ENCODE results near the gene CPNE8.

Gene CPNE8

GRCh38 chr12:38713294-38713693 is 192.1 kb downstream of the CPNE8 start:
- no peak for DNase-seq

GRCh38 chr12:38711054-38711453 is 194.3 kb downstream of the CPNE8 start:
- no peak for DNase-seq

- no peak for DNase-seq
These were observed 196.9 kb downstream of the CPNE8 start for GRCh38 chr12:38708466-38708865.

GRCh38 chr12:38707648-38708047 is 197.7 kb downstream of the CPNE8 start:
- no peak for DNase-seq

GRCh38 chr12:38697289-38697688 is 208.1 kb downstream of the CPNE8 start:
- DNase-seq, result no peak

DNA sequence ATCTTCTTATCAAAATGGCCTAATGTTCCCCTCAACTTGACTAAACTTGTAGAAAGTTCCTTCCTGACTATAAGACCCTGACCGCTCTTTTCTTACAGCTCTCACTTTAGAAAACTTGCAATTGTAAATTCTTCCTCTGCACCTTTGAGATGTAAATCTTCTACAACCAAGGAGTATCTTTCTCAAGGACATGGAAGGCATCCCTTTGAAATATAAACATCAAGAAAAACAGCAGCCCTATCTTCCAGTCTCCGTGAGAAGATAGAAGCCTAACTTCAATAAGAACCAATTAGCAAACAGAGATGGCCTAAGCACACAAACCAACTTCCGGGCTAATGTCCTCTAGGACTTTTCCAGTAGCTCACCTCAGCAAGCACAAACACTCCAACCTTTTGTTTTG is 210.3 kb downstream of the CPNE8 start:
- no peak for DNase-seq

GRCh38 chr12:38691164-38691563 is 214.2 kb downstream of the CPNE8 start:
- DNase-seq, result no peak

- DNase-seq, result no peak
These were observed 214.7 kb downstream of the CPNE8 start for GRCh38 chr12:38690646-38691045.

GRCh38 chr12:38689704-38690103 is 215.7 kb downstream of the CPNE8 start:
- no peak for DNase-seq

- no peak for DNase-seq
These were observed 216.2 kb downstream of the CPNE8 start for GRCh38 chr12:38689195-38689594.

- no peak for DNase-seq
These were observed 222.9 kb downstream of the CPNE8 start for GRCh38 chr12:38682521-38682920.

- no peak for DNase-seq
These were observed 235.9 kb downstream of the CPNE8 start for GRCh38 chr12:38669530-38669929.

DNA sequence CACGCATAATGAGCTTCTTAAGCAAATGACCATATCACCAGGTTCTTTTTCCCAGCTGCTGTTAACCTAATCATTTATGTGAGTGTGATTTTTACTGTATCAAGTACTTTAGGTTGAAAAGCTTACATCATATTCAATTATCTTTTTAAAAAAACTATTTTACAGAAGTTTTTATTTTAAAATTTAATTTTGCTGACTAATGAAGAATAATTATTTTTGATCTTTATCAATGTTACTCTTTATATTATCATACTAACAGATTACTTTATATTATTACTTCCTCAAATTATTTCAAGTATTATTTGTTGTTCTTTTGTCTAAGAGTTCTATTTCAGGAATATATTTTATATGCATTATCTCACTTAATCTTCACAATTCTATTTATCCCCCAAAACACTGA is 236.3 kb downstream of the CPNE8 start:
- no peak for DNase-seq

DNA sequence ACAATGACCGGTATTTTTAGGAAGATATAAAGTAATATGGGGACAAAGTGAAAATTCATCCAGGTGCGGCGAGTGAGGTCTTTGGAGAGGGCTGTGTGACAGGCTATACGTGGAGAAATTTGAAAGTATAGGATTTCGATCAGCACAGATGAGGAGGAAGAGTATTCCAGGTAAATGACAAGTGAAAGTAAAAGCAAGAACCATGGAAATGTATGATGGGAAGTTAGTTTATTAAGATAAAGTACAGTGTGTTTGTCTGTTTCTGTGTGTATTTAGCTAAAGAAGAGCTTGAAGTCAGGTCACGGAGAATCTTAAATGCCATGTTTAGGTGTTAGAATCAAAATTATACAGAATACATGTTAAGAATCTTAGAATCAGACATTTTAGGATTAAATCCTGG is 239.0 kb downstream of the CPNE8 start:
- no peak for DNase-seq

DNA sequence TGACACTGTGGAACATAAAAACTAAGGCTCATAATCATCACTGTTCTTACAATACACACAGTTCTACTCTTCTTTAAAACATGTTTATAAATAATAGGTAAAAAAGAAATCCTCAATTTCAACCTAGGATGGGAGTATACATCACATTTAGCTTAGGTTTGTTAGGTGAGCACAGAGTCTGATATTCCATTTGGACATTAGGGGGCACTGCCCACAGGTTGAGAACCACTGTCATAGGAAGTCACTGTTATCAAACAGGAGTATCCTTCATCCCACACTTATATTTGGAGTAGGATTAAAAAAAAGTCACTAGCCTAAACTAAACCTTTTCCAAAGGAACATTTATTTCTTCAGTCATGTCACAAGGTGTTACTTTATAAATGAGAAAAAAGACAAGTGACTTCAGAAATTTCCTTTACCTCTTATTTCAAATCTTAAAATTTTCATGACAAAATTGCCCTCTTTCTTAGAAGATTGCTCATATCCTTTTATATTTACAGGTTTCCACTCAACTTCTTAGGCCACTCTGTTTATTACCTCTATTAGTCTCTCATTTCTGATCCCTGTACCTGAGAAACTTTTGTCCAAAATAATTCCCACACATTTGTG is 240.6 kb downstream of the CPNE8 start:
- no peak for DNase-seq

DNA sequence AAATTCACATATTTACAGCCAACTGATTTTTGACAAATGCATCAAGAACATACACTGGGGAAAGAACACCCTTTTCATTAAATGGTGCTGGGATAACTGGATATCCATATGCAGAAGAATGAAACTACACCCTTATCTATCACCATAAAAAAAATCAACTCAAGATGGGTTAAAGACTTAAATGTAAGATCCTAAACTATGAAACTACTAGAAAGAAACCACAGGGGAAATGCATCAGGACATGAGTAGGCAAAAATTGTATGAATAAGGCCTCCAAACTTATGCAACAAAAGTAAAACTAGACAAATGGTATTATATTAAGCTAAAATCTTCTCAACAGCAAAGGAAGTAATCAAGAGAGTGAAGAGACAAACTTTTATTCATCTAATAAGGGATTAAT is 242.6 kb downstream of the CPNE8 start:
- DNase-seq, result no peak

DNA sequence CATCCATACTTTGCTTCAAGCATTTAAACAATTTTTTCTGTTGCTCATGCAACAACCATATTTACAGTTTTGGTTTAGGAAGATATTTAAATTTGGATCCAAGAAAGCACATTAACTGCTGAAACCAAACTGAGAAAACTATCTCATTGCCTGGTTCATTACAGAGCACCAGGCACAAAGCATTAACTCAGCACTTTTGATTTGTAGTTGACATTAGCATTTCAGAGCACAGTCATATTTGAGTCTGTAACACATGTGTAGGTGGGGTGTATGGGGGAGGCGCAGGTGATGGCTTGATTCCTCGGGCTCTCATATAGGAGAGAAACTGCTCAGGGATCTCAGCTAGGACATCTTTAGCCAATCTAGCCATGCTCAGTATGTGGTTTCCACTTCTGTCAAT is 251.7 kb downstream of the CPNE8 start:
- no peak for DNase-seq

GRCh38 chr12:38648813-38649212 is 256.6 kb downstream of the CPNE8 start:
- no peak for DNase-seq

DNA sequence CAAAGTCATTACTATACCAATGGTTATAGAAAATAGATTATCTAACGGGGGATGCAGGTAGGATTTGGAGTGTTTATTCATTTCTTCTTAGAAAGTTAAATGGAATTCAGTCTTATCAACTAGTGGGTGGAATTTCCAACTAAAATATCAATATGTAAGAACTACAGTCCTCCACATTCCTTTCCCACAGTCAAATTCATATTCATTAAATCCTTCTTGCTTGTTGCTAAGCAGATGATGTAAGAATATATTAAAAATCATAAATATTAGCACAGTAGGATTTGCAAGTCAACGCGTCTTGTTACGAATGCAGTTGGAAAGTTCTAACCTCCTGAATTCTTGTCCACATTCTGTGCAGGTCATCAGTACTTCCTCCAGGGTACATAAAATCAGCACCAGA is 259.2 kb downstream of the CPNE8 start:
- DNase-seq, result no peak

DNA sequence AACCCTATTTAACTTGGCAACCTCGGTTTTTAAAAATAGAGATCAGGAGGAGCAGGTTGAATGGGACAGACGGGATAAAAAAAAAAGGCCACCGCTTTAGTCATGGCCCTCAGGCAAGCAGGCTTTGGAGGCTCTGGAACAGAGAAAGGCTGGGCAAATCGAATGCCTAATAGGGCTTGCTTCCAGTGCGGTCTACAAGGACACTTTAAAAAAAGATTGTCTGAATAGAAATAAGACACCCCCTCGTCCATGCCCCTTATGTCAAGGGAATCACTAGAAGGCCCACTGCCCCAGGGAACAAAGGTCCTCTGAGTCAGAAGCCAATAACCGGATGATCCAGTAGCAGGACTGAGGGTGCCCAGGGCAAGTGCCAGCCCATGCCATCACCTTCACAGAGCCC is 265.8 kb downstream of the CPNE8 start:
- no peak for DNase-seq

- DNase-seq, result no peak
These were observed 267.0 kb downstream of the CPNE8 start for GRCh38 chr12:38638401-38638800.

GRCh38 chr12:38633511-38633910 is 271.9 kb downstream of the CPNE8 start:
- DNase-seq, result no peak

- no peak for DNase-seq
These were observed 276.3 kb downstream of the CPNE8 start for GRCh38 chr12:38629064-38629463.

- no peak for DNase-seq
These were observed 277.1 kb downstream of the CPNE8 start for GRCh38 chr12:38628288-38628687.

DNA sequence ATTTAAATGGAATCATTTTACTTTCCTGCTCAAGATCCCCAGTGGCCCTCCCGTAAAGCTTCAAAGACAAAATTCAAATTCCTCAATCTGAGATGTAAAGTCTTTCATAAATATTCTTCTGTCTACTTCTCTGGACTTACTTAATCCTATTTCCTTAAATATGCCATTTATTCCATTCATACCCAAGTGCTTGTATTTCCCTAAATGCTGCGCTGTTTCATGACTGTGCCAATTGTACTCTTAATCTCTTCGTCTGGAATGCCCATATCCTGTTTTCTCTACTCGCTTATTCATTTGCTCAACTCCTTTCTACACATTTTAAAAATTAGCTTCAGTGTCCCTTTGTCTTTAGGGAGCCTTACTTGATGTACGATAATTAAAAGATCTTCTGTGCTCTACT is 280.1 kb downstream of the CPNE8 start:
- no peak for DNase-seq

- no peak for DNase-seq
These were observed 291.2 kb downstream of the CPNE8 start for GRCh38 chr12:38614171-38614570.

Data from NK-92 treated with Interleukin-12 subunit alpha and Interleukin-12 subunit beta, amount 100 ng/mL, for 24 hours (cell line).